Embryonic facial prominence (tissue), 1 donor: Measurements from ENCODE around the gene OGA.

Experiments
- DNase-seq: peaks from one replicate; pipeline ENCODE4 v3.0.0-alpha.2; 2016; ENCODE audit errors: extremely low spot score

The OGA gene

DNA sequence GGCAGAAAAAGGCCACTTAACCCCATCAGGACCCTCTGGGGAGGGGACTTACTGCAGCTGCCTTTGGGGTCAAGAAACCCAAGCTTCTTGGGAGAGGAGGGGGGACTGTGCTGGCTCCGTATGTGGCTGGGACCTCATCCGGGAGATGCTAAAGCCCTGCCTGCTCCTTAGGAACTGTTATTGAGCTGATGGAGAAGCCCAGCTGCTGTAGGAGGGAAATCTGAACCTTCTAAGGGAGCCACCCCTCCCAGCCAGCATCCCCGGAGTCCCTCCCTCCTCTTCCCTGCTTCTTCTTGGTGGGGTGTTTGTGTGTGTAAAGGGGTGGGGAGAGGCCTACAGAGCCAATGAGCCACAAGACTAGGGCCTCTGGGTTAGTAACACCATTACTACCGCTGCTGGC is 17.1 kb upstream of the OGA start:
- no peak for DNase-seq

DNA sequence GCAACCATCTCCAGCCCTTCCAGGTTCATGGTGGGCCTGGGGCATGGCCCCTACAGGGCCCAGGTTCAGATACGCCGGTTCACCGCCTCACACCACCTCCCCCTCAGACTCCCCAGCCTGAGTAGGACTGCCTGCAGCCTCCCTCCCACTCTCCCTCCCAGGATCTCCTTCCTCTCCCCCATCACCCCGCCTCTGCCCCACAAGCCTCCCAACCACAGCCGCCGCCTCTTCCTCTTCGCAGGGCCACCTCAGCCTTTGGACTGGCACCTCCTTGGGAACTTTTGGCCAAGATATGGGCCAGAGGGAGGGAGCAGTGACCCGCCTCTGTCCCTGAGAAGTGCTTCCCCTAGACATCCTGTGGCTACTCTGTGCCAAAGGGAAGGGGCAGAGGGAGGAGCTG is 16.1 kb upstream of the OGA start:
- no peak for DNase-seq

DNA sequence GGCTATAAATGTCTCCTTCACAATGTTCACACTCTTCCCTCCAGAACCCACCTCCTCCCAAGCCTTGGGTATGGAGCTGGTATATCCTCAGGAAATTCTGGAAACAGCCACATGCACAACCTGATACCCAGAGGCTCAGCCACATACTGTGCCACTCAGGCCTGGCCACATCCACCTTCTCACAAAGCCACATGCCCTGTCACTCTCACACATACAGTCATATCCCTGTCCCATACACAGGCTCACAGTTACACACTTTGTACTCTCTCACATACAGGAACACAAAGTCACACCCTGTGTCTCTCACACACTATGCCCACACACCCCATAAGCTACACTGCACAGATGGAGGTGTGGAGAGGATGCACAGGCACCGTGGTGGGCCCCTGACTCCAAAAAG is 15.2 kb upstream of the OGA start:
- no peak for DNase-seq

- DNase-seq = no peak
These were observed 14.1 kb upstream of the OGA start for GRCh38 chr10:101832325-101832771.

DNA sequence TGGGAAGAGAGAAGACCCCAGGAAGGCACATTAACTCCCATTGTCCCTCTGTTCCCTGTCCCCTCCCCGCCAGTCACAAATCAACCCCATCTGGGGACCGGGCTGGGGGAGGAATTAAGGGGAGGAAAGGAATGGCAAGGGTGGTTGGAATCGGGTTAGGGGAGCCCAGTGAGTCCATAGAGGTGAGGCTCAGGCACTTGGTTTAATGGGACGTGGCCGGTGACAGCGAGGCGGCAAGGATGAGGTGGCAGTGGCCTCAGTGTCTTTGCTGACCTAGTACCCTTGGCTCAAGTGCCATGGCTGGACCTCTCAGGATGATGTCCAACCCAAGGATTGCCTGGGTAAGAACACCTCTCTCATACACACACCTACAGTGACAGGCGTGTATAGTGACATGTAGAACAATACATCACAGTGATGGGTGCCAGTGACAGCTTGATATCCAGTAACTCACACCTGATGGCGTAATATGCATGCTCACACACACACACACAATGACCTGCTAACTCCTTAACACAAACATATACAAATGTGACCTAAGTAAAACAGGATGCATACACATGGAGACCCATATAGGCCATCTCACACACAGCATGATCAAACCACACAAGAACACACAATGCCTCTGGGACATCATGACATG is 13.0 kb upstream of the OGA start:
- DNase-seq = no peak

DNA sequence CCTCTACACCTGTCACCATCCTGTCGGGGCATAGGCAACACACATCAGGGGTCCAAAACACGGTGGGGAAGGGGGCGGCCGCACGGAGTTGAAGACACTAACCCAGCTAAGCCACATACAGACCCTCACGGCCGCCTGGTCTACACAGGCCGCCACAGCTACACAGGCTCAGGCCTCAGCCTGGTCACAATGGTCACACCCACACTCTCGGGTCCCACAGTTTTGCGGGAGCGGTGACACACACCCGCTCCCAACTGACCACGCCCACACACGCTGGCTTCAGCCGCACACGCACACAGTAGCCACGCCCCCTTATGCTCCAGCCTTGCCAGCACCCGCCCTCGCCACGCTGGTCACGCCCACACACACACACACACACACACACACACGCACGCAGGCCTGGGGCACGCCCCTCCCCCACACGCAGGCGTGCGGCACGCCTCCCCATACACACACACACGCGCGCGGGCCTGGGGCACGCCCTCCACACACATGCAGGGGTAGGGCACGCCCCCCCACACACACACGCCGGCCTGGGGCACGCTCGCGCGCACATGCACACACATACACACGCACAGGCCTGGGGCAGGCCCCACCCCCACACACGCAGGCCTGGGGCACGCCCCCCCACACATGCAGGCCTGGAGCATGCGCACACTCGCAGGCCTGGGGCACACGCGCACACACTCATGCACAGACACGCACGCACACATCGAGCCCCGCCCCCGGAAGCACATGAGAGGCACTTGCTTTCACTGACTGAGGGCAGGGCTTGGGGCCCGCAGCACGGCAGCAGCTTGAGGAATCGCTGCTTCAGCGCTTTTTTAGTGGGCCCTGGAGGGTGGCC is 12.3 kb upstream of the OGA start:
- peak; percentile 86 for DNase-seq

- DNase-seq = no peak
These were observed 11.5 kb upstream of the OGA start for GRCh38 chr10:101829561-101830315.

DNA sequence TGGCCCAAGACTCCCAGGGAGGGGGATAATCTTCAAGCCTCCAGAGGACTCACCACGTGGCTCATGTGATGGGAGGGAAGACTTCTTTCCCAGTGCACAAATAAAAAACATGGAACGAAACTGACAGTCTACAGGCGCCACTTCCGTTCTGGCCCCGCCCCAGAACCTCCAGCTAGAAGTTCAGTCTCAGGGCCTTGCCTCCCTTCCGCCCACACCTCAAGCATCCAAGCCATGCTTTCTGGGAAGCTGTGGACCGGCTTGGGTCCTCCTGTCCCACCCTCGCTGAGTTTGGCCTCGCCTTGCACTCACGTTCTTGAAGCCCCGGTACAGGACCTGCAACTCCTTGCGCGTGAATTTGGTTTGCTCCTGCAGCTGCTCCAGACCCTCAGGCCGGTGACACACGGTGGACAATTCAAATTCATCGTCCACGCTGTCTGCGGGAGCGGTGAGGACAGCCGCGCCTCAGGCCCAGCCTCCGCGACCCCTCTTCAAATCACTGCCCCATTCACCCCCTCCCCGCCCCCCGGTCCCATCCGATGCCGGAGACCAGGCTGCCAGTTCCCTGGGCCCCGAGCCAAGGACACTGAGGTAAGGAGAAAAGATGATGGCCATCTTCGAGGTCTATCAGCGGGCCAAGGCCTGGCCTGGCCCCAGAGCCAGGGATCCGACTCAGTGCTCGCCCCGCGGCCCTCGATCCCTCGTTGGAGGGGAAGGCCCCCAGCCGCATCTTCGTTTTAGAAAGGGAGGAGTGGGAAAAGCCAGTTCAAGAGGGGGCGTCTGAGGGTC is 10.7 kb upstream of the OGA start:
- DNase-seq = no peak

DNA sequence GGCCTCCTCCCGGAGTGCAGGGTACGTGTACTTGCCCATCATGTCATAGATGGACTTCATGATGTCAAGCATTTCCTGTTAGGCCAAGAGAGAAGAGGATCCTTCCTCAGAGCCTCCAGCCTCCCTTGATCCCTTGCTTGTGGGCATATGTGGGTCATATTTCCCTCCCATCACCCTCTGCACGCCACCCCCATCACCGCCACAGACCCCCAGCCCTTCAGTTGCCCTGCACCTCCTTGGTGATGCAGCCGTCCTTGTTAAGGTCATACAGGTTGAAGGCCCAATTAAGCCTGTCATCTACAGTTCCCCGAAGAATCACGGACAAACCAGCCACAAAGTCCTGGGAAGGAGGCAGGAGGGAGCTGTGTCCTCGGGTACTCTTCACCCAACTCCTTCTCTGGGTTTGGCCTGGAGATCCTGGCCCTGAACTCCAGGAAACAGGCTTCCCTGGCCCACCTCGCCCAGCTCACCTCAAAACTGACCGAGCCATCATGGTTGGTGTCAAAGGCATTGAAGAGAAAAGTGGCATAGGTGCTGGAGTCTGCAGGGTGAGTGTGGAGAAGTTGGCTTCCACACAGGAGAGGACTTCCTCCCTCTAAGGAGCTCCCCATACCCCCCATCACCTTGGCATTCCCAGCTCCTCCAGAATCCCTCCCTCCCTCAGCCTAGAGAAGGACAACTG is 9.8 kb upstream of the OGA start:
- no peak for DNase-seq

- DNase-seq = no peak
These were observed 8.7 kb upstream of the OGA start for GRCh38 chr10:101826852-101827434.

DNA sequence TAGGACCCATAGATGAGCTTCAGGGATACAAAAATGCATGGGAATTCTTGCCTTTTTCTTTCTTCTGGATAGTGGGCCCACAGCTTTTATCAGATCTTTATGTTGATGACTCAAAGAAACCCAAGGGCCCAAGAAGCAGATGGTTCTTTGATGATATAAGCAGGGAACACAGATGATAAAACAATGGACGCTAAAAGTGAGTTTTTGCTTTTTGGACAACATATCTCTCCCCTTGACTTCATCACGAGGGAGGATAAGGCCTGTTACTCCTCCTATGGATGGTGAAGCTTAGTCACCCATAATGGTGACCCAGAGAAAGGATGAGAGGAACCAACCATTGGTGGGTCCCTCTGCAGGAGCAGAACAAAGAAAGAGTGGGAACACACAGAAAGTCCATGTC is 6.5 kb upstream of the OGA start:
- DNase-seq = no peak

- no peak for DNase-seq
These were observed 809 bp upstream of the OGA start for GRCh38 chr10:101818872-101819633.

DNA sequence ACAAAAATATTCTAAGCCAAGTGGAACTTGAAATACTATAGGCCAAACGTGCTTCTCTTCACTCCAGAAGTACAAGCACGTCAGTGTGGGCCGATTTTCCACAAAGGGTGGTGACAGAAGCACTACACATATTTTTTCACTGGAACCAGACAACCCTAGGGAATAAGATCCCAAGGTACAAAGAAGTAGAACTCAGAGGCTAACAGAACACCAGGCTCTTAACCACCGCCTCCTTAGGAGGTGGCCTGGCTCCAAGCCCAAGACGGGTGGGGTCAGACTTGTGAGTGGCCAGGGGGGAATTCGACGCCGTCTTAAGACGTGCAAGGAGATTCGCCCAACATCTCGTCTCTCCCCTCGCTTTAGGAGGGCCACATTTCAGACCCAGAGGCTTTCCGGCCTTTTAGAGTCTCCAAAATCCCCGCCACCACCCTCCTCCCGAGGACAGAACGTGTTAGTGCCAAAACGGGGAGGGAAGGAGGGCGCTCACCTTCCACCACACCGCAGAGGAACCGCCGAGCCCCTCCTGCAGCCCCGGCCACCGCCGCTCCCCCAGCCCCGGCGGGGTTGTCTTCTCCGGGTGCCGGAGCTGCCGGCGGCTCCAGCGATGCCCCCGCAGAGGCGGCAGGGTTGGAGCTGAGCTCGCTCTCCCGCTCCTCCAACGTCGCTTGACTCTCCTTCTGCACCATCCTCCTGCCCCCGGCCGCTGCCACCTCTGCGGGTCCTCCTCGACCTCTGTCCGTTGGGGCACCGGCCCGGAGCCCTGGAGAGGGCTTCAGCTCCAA is 716 bp downstream of the OGA start:
- peak; percentile 80 for DNase-seq

GRCh38 chr10:101816913-101817336 is 1.3 kb downstream of the OGA start:
- DNase-seq = no peak

DNA sequence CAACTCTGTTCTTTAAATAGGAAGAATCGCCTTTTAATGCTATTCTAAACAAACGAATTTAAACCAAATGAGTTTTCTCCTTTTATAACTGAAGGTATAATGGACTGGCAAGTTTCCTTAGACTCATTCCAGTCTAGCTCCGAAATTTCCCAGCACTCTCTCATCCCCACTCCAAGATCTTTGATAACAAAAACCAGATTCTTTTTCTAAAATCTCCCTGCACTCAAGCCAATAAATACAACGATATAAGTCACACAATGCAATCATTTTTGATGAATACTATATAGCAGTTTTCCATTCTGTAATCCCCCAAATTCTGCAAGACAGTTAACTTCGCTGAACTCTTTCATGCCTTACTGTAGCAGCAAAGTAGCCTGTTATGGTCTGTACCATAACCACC is 1.9 kb downstream of the OGA start:
- DNase-seq = no peak

DNA sequence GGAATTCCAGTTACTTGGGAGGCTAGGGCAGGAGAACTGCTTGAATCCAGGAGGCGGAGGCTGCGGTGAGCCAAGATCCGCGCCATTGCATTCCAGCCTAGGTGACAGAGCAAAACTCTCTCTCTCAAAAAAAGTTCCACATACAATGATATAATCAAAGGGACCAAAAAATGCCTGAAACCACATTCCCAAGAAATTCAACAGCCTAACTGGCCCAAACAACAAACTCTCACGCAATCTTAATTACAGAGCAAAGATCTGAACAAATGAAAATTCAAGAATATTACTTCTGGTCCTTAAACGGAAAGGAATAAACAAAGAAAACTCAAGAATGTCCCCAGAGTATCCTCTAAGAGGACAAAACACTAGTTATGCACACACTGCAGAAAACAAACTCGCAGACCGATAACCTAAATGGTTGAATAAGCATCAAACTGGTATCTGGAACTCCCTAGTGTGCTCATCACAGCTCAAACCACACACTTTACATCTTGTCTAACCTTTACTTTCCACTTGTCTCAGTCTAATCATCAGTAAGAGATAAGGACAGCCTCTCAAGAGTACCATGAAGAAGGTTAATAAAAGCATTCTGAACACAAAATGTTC is 3.7 kb downstream of the OGA start:
- no peak for DNase-seq

GRCh38 chr10:101812606-101813005 is 5.6 kb downstream of the OGA start:
- DNase-seq = no peak

DNA sequence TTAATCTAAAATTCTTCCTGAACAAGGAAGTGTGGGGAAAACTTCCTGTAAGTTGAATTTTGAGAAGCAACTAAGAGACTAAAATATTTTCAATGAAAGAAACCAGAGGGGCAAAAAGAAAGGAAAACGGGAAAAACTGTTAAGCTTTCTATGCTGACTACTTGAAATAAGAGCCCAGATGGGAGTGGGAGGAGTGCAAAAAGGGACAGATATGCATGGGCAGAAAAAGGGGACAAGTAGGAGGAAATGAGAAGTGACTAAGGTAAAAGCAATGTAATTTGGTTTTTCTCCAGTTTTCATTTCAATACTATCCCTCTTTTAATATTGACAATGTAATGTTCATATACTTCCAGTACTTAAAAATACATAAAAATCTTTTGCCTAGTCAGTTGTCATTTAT is 11.1 kb downstream of the OGA start:
- no peak for DNase-seq

DNA sequence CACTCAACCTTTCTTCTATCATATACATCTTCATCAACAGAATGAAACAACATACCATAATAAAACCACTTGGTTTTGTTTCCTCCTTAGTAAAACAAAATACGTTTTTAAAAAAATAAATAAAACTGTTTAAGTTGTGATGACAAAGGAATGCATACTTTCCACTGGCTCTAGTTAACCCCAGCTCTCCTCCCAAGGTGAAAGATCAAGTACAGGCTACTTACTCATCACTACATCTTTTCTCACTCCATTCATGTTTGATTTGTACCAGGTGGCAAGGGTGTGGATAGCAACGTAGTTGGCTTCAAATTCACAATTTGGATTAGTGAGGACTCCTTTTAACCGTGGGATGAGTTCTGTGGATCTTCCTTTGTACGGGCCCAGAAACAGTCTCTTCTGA is 14.7 kb downstream of the OGA start:
- no peak for DNase-seq
